ENCODE measurements around the gene SYCE1L.
"Not testable (repeated sequence)": the region's sequence is repeated elsewhere in the genome, so short reads cannot be mapped to it uniquely, and the experiment has no call there.

Gene SYCE1L

GRCh38 chr16:77197747-77198146, 1.5 kb upstream of the SYCE1L start:
- DNase-seq (ENCODE audit: low read depth) = no peak

DNA sequence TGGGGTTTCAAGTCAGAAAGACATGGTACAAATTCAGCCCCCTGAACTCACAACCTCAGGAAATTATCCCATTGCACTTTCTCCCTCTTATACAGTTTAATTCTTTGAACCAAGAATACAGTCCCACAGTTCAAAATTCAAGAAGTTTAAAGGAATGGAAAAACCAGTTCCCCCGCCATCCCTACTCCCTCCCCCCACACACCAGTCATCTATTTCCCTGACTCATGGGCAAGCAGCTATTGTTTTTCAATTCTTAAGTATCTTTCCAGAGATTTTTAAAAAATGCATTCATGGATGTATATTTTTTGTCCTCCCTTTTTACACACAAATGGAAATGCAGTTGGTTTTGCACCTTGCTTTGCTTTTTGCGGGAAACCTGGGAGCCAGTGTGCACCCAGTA, 7.3 kb downstream of the SYCE1L start:
- no peak for DNase-seq (ENCODE audit: low read depth)

GRCh38 chr16:77207030-77207429, 7.8 kb downstream of the SYCE1L start:
- DNase-seq (ENCODE audit: low read depth) = no peak

- no peak for DNase-seq (ENCODE audit: low read depth)
Measured at GRCh38 chr16:77208382-77208781, 9.2 kb downstream of the SYCE1L start.

- peak; percentile 71 for DNase-seq (ENCODE audit: low read depth)
Measured at GRCh38 chr16:77211880-77212740, 12.9 kb downstream of the SYCE1L start.

- DNase-seq (ENCODE audit: low read depth) = peak; percentile 34
Measured at GRCh38 chr16:77212741-77213541, 13.7 kb downstream of the SYCE1L start.

- DNase-seq (ENCODE audit: low read depth) = no peak
Measured at GRCh38 chr16:77213542-77214106, 14.4 kb downstream of the SYCE1L start.

DNA sequence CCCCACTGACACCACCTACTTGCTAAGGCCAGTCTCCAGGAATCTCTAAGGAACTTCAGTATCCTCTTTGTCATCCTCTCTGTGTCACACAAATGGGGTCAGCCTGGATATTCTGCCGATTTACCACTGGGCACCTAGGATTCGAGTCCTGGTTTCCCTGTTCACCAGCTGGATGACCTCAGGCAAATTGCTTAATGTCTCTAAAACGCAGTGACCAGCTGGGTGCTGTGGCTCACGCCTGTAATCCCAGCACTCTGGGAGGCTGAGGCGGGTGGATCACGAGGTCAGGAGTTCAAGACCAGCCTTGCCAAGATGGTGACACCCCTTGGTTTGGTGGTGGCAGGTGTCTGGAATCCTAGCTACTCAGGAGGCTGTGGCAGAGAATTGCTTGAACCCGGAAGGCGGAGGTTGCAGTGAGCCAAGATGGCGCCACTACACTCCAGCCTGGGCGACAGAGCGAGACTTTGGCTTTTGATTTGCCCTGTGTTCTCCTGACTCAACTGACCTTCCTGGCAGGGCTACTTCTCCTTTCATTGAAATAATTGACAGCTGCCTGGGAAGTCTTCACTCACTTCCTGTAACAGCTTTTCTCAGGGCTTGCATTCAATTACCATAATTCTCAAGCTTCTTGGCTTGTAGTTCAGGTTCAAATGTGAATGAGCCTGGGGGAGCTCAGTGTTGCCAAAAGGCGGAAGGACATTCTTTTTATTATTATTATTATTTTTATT, 15.4 kb downstream of the SYCE1L start:
- DNase-seq (ENCODE audit: low read depth) = no peak

DNA sequence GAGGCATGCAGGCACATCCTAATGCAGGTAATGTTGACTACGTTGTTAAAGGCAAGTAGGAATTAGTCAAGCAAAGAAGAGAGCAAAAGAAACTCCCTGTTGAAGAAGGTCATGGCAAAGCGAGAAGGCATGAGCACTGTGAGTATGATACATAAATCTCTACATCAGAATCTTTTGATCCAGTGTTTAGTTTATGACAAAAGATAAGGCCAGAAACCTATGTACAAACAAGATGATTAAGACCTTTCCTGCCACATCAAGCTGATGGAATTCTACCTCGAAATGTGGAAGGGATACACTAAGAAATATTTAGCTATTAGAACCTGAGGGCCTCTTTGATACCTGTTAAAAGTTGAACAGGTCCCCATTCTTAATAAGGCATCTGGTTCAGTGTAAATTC, 20.2 kb downstream of the SYCE1L start:
- DNase-seq (ENCODE audit: low read depth) = no peak

DNA sequence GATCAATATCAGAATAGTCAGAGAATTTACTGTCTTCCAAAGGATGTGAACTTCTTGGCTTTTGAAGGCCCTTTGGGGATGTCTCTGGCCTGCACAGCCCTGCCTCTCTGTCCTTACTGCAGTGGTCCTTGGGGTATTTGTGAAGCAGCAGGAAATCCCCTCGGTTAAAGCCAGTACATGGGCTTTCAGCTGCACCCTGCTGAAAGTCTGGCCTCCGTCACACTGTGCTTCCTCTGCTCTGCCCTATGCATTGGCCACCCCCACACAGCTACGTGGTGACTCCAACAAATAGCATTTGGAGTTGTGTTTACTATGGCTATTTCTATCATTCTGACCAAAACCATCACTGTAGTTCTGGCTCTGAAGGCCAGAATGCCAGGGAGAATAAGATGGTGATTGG, 21.2 kb downstream of the SYCE1L start:
- DNase-seq (ENCODE audit: low read depth) = no peak

- DNase-seq (ENCODE audit: low read depth) = no peak
Measured at GRCh38 chr16:77221482-77221881, 22.3 kb downstream of the SYCE1L start.

- no peak for DNase-seq (ENCODE audit: low read depth)
Measured at GRCh38 chr16:77223184-77223583, 24.0 kb downstream of the SYCE1L start.

DNA sequence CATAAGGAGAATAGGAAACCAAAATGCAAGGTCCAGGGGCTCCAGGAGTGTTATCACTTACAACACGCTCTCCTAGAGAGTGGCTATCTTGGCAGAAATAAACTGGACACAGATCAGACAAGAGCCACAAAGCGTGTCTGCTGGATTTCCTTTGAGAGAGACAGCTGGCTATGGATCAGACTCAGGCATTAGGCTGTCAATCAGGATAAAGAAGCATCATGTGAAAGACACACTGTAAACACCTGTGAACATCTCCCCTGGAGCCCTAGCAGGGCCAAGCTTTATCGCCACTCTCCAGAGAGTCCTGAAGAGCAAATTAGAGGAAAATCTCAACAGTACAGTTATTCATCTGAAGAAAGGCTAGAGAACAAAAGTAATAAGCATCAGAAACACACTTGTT, 26.0 kb downstream of the SYCE1L start:
- DNase-seq (ENCODE audit: low read depth) = no peak

DNA sequence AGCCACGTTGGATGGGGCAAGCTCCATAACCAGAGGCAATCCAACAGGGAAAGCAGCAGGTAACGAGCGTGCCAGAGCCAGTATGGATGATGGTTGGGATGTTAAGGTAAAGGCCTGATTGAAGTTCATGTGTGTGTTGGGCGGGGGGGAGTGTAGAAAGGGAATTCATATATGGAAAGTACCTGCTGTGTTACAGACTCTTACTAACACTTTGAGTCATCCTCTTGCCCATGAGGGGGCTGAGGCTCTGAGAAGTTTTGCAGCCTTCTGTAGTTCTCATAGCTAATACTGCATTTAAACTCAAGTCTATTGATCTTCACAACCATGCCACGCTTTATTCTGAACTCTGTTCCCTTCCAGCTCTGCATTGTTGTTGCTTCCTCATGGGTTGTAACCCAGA, 28.5 kb downstream of the SYCE1L start:
- no peak for DNase-seq (ENCODE audit: low read depth)

- no peak for DNase-seq (ENCODE audit: low read depth)
Measured at GRCh38 chr16:77231047-77231446, 31.8 kb downstream of the SYCE1L start.

GRCh38 chr16:77233799-77234519, 34.8 kb downstream of the SYCE1L start:
- DNase-seq (ENCODE audit: low read depth) = no peak

GRCh38 chr16:77234611-77235010, 35.4 kb downstream of the SYCE1L start:
- DNase-seq (ENCODE audit: low read depth) = no peak

GRCh38 chr16:77236063-77236511, 36.9 kb downstream of the SYCE1L start:
- peak; percentile 63 for DNase-seq (ENCODE audit: low read depth)

DNA sequence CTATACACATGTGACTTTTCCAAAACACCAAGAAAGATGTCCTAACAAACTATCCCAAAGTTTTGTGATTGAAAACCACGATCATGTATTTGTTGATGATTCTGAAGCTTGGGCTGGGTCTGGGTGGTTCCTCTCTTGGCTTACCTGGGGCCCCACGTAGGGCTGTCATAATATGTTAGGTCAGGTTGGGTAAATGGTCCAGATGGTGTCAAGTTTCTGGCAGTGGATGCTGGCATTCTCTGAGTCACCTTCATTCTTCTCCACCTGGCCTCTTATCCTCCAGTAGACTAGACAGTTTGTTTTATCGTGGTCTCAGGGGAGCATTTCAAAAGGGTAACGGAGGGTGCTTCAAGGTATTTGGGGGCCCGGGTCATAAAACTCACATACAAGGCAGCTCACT, 39.4 kb downstream of the SYCE1L start:
- DNase-seq (ENCODE audit: low read depth) = no peak

GRCh38 chr16:77242471-77242870, 43.3 kb downstream of the SYCE1L start:
- DNase-seq (ENCODE audit: low read depth) = not testable (repeated sequence)

- no peak for DNase-seq (ENCODE audit: low read depth)
Measured at GRCh38 chr16:77246150-77246549, 46.9 kb downstream of the SYCE1L start.

Measured in T-helper 22 cell (primary cell).